Thoracic aorta (tissue), 2 donors: ENCODE measurements around the gene TAF4B. TPM values are rescaled to one million over a fixed set of nuclear protein-coding genes. Genes with fewer than 3 reads are reported as not detected.
A peak's percentile ranks its signal among the peaks of the same experiment; 100 is the strongest.

Experiments used
- ATAC-seq: fragments of 150-250 bp; one replicate; pipeline ENCODE4 v1.8.0; 2017; ENCODE audit warnings: low read depth; ENCODE audit not compliant: insufficient number of reproducible peaks, low FRiP score
- DNase-seq: peaks from one replicate; pipeline ENCODE4 v3.0.0-alpha.2; 2020; ENCODE audit warnings: low spot score
- H3K27ac ChIP-seq, 2 donors: fragments of 200-600 bp; sonication (generic); 1 replicate in 1 of 2; 2 replicates in 1 of 2; pipeline ENCODE4 v1.5.1; 2016; ENCODE audit warnings: mild to moderate bottlenecking in 2 of 2, moderate library complexity in 2 of 2
- H3K27me3 ChIP-seq: fragments of 200-600 bp; sonication (generic); replicated peaks from 2 replicates; pipeline ENCODE4 v1.6.0; 2016; ENCODE audit warnings: mild to moderate bottlenecking; ENCODE audit not compliant: insufficient read depth
- H3K36me3 ChIP-seq: fragments of 200-600 bp; sonication (generic); one replicate; pipeline ENCODE4 v1.5.1; 2016
- H3K4me1 ChIP-seq, 2 donors: fragments of 200-600 bp; sonication (generic); 1 replicate in 1 of 2; 2 replicates in 1 of 2; pipeline versions ENCODE4 v1.5.1 to v1.6.0; 2016; ENCODE audit warnings: low read depth in 2 of 2, mild to moderate bottlenecking in 1 of 2; ENCODE audit not compliant: control insufficient read depth in 1 of 2
- H3K4me3 ChIP-seq: fragments of 200-600 bp; sonication (generic); 2 replicates; pipeline ENCODE4 v1.5.1; 2016; ENCODE audit warnings: mild to moderate bottlenecking
- H3K9me3 ChIP-seq: fragments of 200-600 bp; sonication (generic); 2 replicates; pipeline ENCODE4 v1.5.1; 2016
- total RNA-seq, 2 donors: library from RNA; depleted of rRNA; stranded (reverse); fragments of >200 nt; gene quantifications; one replicate each; pipeline versions ENCODE4 v1.1.0 to v1.2.3, GENCODE V29; 2016
- TF ChIP-seq, protein P1 (sequence below): fragments of 200-600 bp; sonication (generic); IDR thresholded peaks from one replicate; pipeline ENCODE4 v1.5.1; 2019; ENCODE audit warnings: antibody characterized with exemption

Gene TAF4B
- total RNA-seq, 2 donors from 2014 or later, result 3.9 to 15.6 TPM

DNA sequence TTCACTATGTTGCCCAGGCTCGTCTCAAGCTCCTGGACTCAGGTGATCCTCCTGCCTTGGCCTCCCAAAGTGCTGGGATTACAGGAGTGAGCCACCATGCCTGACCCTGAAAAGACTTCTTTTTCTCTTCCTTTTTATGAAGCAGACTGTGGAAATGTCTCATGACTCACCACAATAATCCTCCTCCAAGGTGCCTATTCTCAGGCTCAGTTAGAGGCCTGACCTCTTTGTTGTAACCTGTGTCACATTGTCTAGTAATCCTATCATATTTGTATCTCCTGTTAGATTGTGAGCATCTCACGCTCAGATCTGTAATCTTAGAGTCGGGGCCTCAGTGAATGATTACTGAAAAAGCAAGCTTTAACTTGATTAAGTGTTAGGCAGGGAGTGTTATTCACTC, 18.3 kb upstream of the TAF4B start:
- H3K27ac ChIP-seq, result no peak overlapping the region
- H3K36me3 ChIP-seq, result no peaks in the 10 kb centered on the region
- DNase-seq, result no peak
- no peaks in the 10 kb centered on the region for H3K9me3 ChIP-seq
- TF ChIP-seq, protein P1, sequence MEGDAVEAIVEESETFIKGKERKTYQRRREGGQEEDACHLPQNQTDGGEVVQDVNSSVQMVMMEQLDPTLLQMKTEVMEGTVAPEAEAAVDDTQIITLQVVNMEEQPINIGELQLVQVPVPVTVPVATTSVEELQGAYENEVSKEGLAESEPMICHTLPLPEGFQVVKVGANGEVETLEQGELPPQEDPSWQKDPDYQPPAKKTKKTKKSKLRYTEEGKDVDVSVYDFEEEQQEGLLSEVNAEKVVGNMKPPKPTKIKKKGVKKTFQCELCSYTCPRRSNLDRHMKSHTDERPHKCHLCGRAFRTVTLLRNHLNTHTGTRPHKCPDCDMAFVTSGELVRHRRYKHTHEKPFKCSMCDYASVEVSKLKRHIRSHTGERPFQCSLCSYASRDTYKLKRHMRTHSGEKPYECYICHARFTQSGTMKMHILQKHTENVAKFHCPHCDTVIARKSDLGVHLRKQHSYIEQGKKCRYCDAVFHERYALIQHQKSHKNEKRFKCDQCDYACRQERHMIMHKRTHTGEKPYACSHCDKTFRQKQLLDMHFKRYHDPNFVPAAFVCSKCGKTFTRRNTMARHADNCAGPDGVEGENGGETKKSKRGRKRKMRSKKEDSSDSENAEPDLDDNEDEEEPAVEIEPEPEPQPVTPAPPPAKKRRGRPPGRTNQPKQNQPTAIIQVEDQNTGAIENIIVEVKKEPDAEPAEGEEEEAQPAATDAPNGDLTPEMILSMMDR, result no peak
- ATAC-seq, result no peak
- no peaks in the 10 kb centered on the region for H3K27me3 ChIP-seq
- no peaks in the 10 kb centered on the region for H3K4me1 ChIP-seq
- no peak overlapping the region for H3K4me3 ChIP-seq

DNA sequence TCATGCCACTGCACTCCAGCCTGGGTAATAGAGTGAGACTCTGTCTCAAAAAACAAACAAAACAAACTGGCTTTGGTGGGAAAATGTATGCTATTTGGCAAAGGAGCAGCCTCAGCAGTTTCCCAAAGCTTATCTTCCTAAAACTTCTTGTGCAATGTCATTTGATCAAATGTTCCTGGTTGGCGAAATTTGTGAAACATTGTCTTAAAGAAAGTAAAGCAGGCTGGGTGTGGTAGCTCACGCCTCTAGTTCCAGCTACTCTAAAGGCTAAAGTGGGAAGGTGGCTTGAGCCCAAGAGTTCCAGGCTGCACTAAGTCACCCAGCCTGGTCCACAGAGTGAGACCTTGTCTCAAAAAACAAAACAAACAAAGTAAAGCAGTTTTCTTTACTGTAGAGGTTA, 17.3 kb upstream of the TAF4B start:
- Histone ChIP-seq H3K36me3 (no peaks in the 10 kb centered on the region), H3K9me3 (no peaks in the 10 kb centered on the region), H3K27me3 (no peaks in the 10 kb centered on the region), H3K4me3 (no peak overlapping the region), H3K4me1 (no peaks in the 10 kb centered on the region), H3K27ac (no peak overlapping the region)
- TF ChIP-seq, protein P1, result no peak
- DNase-seq (no peak), ATAC-seq (no peak)

DNA sequence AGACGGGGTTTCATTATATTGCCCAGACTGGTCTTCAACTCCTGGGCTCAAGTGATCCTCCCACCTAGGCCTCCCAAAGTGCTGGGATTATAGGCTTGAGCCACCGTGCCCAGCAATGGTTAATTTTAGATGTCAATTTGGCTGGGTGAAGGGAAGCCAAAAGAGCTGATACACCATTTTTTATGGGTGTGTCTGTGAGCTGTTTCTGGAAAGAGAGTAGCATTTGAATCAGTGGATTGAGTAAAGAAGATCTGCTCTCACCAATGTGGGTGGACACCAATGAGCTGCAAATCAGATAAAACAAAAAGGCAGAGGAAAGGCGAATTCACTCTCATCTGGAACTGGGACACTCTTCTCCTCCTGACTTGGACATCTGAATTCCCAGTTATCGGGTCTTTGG, 16.1 kb upstream of the TAF4B start:
- ATAC-seq, result no peak
- no peak for DNase-seq
- H3K27ac ChIP-seq, result no peak overlapping the region
- TF ChIP-seq, protein P1, result no peak
- no peaks in the 10 kb centered on the region for H3K36me3 ChIP-seq
- H3K9me3 ChIP-seq, result no peaks in the 10 kb centered on the region
- H3K4me1 ChIP-seq, result no peaks in the 10 kb centered on the region
- no peaks in the 10 kb centered on the region for H3K27me3 ChIP-seq
- H3K4me3 ChIP-seq, result no peak overlapping the region

DNA sequence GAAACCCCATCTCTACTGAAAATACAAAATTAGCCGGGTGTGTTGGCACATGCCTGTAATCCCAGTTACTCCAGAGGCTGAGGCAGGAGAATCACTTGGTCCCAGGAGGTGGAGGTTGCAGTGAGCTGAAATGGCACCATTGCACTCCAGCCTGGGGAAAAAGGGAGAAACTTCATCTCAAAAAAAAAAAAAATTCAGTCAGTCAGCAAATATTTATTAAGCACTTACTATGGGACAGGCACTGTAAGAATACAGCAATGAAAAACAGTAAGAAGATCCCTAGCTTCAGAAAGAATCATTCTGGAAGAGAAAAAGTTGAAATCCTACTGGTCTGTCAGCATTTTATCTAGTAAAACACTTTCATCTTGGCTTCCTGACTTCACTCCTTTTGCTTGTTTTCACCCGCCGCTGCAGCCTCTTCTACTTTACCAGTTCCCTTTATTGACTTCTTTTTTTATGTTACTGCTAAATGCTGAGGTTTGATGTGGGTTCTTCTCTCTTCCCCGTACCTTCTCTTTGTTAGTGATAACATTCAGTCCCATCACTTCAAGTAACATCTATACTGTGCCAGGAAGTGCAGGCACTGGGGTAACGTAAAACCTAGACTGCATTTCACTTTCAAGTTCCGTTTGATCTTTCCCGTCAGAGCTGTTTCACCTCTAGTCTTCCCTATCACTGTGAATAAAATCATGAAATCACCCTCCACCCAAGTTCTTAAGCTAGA, 10.8 kb upstream of the TAF4B start:
- Histone ChIP-seq H3K36me3 (no peaks in the 10 kb centered on the region), H3K27me3 (no peaks in the 10 kb centered on the region), H3K4me1 (no peaks in the 10 kb centered on the region), H3K27ac (no peak overlapping the region), H3K4me3 (no peak overlapping the region), H3K9me3 (no peaks in the 10 kb centered on the region)
- TF ChIP-seq, protein P1, result no peak
- ATAC-seq, result no peak
- no peak for DNase-seq

DNA sequence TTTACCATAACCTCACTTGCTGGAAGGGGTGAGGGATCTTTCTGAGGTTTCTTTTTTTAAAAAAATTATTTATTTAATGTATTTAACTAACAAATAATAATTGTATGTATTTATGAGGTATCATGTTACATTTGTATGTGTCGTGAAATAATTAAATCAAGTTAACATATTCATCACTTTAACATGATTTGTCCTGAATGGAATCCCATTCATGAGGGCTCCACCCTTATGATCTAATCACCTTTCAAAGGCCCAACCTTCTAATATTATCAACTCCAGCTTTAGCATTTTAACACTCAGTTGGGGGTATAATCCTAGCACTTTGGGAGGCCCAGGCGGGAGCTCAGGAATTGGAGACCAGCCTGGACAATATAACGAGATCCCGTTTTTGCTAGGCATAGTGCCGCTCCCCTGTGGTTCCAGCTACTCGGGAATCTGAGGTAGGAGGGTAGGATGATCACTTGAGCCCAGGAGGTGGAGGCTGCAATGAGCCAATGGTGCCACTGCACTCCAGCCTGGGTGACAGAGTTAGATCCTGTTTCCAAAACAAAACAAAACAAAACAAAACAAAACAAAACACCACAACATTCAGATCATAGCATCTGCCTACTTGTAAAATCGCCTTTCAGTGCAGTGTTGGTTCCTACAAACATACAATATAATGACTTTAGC, 1.1 kb upstream of the TAF4B start:
- TF ChIP-seq, protein P1, result no peak
- Histone ChIP-seq H3K4me1 (peaks cover 7 to 8% of the 10 kb centered on the region in 2 donors), H3K4me3 (peak overlapping the region; percentile 93), H3K36me3 (no peaks in the 10 kb centered on the region), H3K9me3 (no peaks in the 10 kb centered on the region), H3K27ac (no peak overlapping the region), H3K27me3 (no peaks in the 10 kb centered on the region)
- ATAC-seq (no peak), DNase-seq (no peak)
